SK-N-SH (cell line): ENCODE measurements around the gene TTC38. TPM values are rescaled to one million over a fixed set of nuclear protein-coding genes. Genes with fewer than 3 reads are reported as not detected.

Experiments
- CTCF ChIA-PET: fragments of 300-600, 350-600 bp; formaldehyde crosslinking; extraction: SDS; loops from one replicate; lab custom pipeline; 2021; lab: Yijun Ruan, JAX
- POLR2A ChIA-PET: fragments of 350-600 bp; sonication (Branson Sonifier 250); formaldehyde crosslinking; extraction: SDS; loops from one replicate; lab custom pipeline; 2020; ENCODE audit warnings: antibody characterized with exemption, inconsistent platforms; lab: Yijun Ruan, JAX
- DNase-seq: peaks from one replicate; pipeline ENCODE4 v3.0.0; 2012
- H2AFZ ChIP-seq: fragments of 200-600 bp; sonication (generic); 2 replicates; pipeline ENCODE4 v1.8.1; 2016; ENCODE audit warnings: antibody characterized with exemption, mild to moderate bottlenecking, low read depth
- H3F3A ChIP-seq: fragments of 200-600 bp; sonication (generic); replicated peaks from 2 replicates; pipeline ENCODE3; 2016; ENCODE audit warnings: antibody characterized with exemption, mild to moderate bottlenecking; ENCODE audit not compliant: insufficient read depth
- H3K27ac ChIP-seq, 2 experiments: fragments of 200-500 bp in 1 of 2; fragments of 200-600 bp in 1 of 2; sonication (Bioruptor generic) in 1 of 2; sonication (generic), shearing (Covaris generic) in 1 of 2; 2 replicates each; pipeline versions ENCODE4 v1.5.1 to v1.6.1; 2014 to 2016; ENCODE audit warnings: low read depth in 2 of 2, inconsistent platforms in 1 of 2, low read length in 1 of 2, mild to moderate bottlenecking in 1 of 2, mixed read lengths in 1 of 2
- H3K27me3 ChIP-seq: fragments of 200-600 bp; sonication (generic), shearing (Covaris generic); 2 replicates; pipeline ENCODE4 v1.6.1; 2016; ENCODE audit warnings: mixed run types; ENCODE audit not compliant: insufficient read depth
- H3K36me3 ChIP-seq, 2 experiments: fragments of 200-500 bp in 1 of 2; fragments of 200-600 bp in 1 of 2; sonication (Bioruptor generic) in 1 of 2; sonication (generic) in 1 of 2; replicated peaks in 1 of 2; 2 replicates each; pipeline versions ENCODE3 to v1.5.1; 2014 to 2016; ENCODE audit warnings: low read length in 1 of 2, mild to moderate bottlenecking in 1 of 2; ENCODE audit not compliant: insufficient read depth in 2 of 2, control insufficient read depth in 1 of 2
- H3K4me1 ChIP-seq, 2 experiments: fragments of 200-500 bp in 1 of 2; fragments of 200-600 bp in 1 of 2; sonication (Bioruptor generic) in 1 of 2; sonication (generic), shearing (Covaris generic) in 1 of 2; 2 replicates each; pipeline versions ENCODE4 v1.5.1 to v1.6.1; 2014 to 2016; ENCODE audit warnings: low read depth in 1 of 2, low read length in 1 of 2, mixed run types in 1 of 2; ENCODE audit not compliant: insufficient read depth in 2 of 2, control insufficient read depth in 1 of 2
- H3K4me2 ChIP-seq: fragments of 200-600 bp; sonication (generic), shearing (Covaris generic); 2 replicates; pipeline ENCODE4 v1.6.1; 2017; ENCODE audit warnings: mixed run types
- H3K4me3 ChIP-seq, 2 experiments: fragments of 200-500 bp in 1 of 2; fragments of 200-600 bp in 1 of 2; sonication (Bioruptor generic) in 1 of 2; sonication (generic), shearing (Covaris generic) in 1 of 2; 2 replicates each; pipeline versions ENCODE4 v1.5.1 to v1.8.1; 2014 to 2016; ENCODE audit warnings: low read depth in 2 of 2, inconsistent platforms in 1 of 2, low read length in 1 of 2, mild to moderate bottlenecking in 1 of 2, mixed read lengths in 1 of 2, moderate library complexity in 1 of 2
- H3K79me2 ChIP-seq: fragments of 200-600 bp; sonication (generic); 2 replicates; pipeline ENCODE4 v1.8.1; 2017; ENCODE audit warnings: mild to moderate bottlenecking; ENCODE audit not compliant: insufficient read depth
- H3K9ac ChIP-seq: fragments of 200-600 bp; sonication (generic); 2 replicates; pipeline ENCODE4 v1.6.1; 2017; ENCODE audit warnings: mixed run types
- H3K9me2 ChIP-seq: fragments of 200-600 bp; sonication (generic); 2 replicates; pipeline ENCODE4 v1.6.1; 2017; ENCODE audit warnings: mixed run types
- H3K9me3 ChIP-seq: fragments of 200-600 bp; sonication (generic); 2 replicates; pipeline ENCODE4 v1.6.1; 2017; ENCODE audit warnings: mixed run types, mild to moderate bottlenecking, moderate library complexity
- H4K20me1 ChIP-seq: fragments of 200-600 bp; sonication (generic); 2 replicates; pipeline ENCODE4 v1.6.1; 2017; ENCODE audit warnings: mild to moderate bottlenecking, mixed run types; ENCODE audit not compliant: insufficient read depth
- ELF1 ChIP-seq: IDR thresholded peaks from 2 replicates; pipeline ENCODE4 v1.4.0; 2012
- FOXJ3 ChIP-seq: sonication (generic); formaldehyde crosslinking; IDR thresholded peaks from 2 replicates; pipeline ENCODE4 v1.5.1; 2020; ENCODE audit warnings: mild to moderate bottlenecking, missing genetic modification reagents
- FOXM1 ChIP-seq: IDR thresholded peaks from 2 replicates; pipeline ENCODE4 v1.4.0; 2012; ENCODE audit warnings: low read depth, mild to moderate bottlenecking
- POLR2AphosphoS5 ChIP-seq: IDR thresholded peaks from 2 replicates; pipeline ENCODE4 v1.6.1; 2012; ENCODE audit warnings: low read depth, low read length
- RAD21 ChIP-seq: IDR thresholded peaks from 2 replicates; pipeline ENCODE4 v1.6.1; 2012; ENCODE audit warnings: mild to moderate bottlenecking, low read length
- RCOR1 ChIP-seq: fragments of 150-350 bp; IDR thresholded peaks from 2 replicates; pipeline ENCODE4 v1.6.1; 2017; ENCODE audit warnings: antibody characterized with exemption, low read length
- RXRA ChIP-seq: IDR thresholded peaks from 2 replicates; pipeline ENCODE4 v1.4.0; 2012; ENCODE audit warnings: low read depth, mild to moderate bottlenecking, borderline replicate concordance
- SIN3A ChIP-seq: IDR thresholded peaks from 2 replicates; pipeline ENCODE4 v1.6.1; 2012; ENCODE audit warnings: low read depth, mild to moderate bottlenecking, low read length, moderate library complexity, borderline replicate concordance
- TCF12 ChIP-seq: IDR thresholded peaks from 2 replicates; pipeline ENCODE4 v1.4.0; 2012
- TEAD4 ChIP-seq: IDR thresholded peaks from 2 replicates; pipeline ENCODE4 v1.4.0; 2012; ENCODE audit warnings: mild to moderate bottlenecking, borderline replicate concordance; ENCODE audit not compliant: insufficient read depth
- YY1 ChIP-seq: IDR thresholded peaks from 2 replicates; pipeline ENCODE4 v1.4.0; 2012; ENCODE audit warnings: low read depth, mild to moderate bottlenecking
- WGBS: methylation state at CpG from one replicate; pipeline ENCODE4 v1.1.6; 2017; ENCODE audit warnings: low lambda C conversion rate; 5-methylcytosine and 5-hydroxymethylcytosine counted together
- polyA plus RNA-seq, 3 experiments: library from polyadenylated mRNA; depleted of rRNA; stranded (reverse); fragments of >200 nt; gene quantifications; 2 replicates each; pipeline ENCODE4 v1.2.3, GENCODE V29; 2012
- TF ChIP-seq, protein P1 (sequence below): IDR thresholded peaks from 2 replicates; pipeline ENCODE4 v1.4.0; 2012; ENCODE audit warnings: low read depth, borderline replicate concordance
- TF ChIP-seq, protein P2 (sequence below): fragments of 150-350 bp; IDR thresholded peaks from 2 replicates; pipeline ENCODE4 v1.6.1; 2016; ENCODE audit warnings: mild to moderate bottlenecking, low read depth, low read length
- TF ChIP-seq, protein P3 (sequence below): fragments of 200-600 bp; sonication (generic); IDR thresholded peaks from 2 replicates; pipeline ENCODE4 v1.6.1; 2017; ENCODE audit warnings: antibody characterized with exemption, mild to moderate bottlenecking, moderate library complexity
- TF ChIP-seq, protein P4 (sequence below): IDR thresholded peaks from 2 replicates; pipeline ENCODE4 v1.4.0; 2012; ENCODE audit warnings: low read depth, borderline replicate concordance

The TTC38 gene
- polyA plus RNA-seq, 1 of the 3 experiments (the other 2 are of a cell fraction) = 24.0 TPM

DNA sequence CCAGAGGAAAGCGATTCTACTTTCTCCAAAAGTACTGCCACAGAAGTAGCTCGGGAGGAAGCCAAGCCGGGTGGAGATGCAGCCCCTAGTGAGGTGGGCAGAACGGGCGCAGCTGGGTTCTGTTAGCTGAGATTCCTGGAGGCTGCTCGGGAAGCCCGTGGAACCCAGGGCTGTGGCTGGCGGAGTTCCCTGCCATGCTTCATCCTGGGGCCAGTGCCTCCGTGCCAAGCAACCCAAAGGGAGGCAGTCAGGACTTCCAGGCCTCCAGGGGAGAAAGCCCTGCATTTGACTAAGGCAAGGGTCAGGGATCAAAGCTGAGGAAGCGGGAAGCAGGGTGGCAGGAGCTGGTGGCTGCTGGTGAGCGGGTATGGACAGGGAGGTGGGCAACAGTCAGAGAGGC lies 61.0 kb downstream of the TTC38 start:
- TF ChIP-seq POLR2AphosphoS5 (no peak), FOXJ3 (CRISPR knock-in tag) (no peak), TEAD4 (no peak), ELF1 (no peak), SIN3A (no peak), YY1 (no peak), RAD21 (no peak), TCF12 (no peak), RCOR1 (no peak), FOXM1 (no peak), RXRA (no peak)
- TF ChIP-seq, protein P1, sequence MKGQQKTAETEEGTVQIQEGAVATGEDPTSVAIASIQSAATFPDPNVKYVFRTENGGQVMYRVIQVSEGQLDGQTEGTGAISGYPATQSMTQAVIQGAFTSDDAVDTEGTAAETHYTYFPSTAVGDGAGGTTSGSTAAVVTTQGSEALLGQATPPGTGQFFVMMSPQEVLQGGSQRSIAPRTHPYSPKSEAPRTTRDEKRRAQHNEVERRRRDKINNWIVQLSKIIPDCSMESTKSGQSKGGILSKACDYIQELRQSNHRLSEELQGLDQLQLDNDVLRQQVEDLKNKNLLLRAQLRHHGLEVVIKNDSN = no peak
- TF ChIP-seq, protein P2, sequence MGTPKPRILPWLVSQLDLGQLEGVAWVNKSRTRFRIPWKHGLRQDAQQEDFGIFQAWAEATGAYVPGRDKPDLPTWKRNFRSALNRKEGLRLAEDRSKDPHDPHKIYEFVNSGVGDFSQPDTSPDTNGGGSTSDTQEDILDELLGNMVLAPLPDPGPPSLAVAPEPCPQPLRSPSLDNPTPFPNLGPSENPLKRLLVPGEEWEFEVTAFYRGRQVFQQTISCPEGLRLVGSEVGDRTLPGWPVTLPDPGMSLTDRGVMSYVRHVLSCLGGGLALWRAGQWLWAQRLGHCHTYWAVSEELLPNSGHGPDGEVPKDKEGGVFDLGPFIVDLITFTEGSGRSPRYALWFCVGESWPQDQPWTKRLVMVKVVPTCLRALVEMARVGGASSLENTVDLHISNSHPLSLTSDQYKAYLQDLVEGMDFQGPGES = no peak
- TF ChIP-seq, protein P3, sequence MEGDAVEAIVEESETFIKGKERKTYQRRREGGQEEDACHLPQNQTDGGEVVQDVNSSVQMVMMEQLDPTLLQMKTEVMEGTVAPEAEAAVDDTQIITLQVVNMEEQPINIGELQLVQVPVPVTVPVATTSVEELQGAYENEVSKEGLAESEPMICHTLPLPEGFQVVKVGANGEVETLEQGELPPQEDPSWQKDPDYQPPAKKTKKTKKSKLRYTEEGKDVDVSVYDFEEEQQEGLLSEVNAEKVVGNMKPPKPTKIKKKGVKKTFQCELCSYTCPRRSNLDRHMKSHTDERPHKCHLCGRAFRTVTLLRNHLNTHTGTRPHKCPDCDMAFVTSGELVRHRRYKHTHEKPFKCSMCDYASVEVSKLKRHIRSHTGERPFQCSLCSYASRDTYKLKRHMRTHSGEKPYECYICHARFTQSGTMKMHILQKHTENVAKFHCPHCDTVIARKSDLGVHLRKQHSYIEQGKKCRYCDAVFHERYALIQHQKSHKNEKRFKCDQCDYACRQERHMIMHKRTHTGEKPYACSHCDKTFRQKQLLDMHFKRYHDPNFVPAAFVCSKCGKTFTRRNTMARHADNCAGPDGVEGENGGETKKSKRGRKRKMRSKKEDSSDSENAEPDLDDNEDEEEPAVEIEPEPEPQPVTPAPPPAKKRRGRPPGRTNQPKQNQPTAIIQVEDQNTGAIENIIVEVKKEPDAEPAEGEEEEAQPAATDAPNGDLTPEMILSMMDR = no peak
- TF ChIP-seq, protein P4, sequence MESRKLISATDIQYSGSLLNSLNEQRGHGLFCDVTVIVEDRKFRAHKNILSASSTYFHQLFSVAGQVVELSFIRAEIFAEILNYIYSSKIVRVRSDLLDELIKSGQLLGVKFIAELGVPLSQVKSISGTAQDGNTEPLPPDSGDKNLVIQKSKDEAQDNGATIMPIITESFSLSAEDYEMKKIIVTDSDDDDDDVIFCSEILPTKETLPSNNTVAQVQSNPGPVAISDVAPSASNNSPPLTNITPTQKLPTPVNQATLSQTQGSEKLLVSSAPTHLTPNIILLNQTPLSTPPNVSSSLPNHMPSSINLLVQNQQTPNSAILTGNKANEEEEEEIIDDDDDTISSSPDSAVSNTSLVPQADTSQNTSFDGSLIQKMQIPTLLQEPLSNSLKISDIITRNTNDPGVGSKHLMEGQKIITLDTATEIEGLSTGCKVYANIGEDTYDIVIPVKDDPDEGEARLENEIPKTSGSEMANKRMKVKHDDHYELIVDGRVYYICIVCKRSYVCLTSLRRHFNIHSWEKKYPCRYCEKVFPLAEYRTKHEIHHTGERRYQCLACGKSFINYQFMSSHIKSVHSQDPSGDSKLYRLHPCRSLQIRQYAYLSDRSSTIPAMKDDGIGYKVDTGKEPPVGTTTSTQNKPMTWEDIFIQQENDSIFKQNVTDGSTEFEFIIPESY = no peak
- H3K36me3 ChIP-seq = peaks cover 5 to 42% of the 10 kb centered on the region in 2 experiments
- H3K79me2 ChIP-seq = no peaks in the 10 kb centered on the region
- 98% methylated on average over 11 of the region's 11 CpGs for WGBS
- H3K4me3 ChIP-seq = no peak overlapping the region
- H4K20me1 ChIP-seq = no peaks in the 10 kb centered on the region
- no peaks in the 10 kb centered on the region for H3K9me2 ChIP-seq
- H3K27ac ChIP-seq = no peak overlapping the region
- H3F3A ChIP-seq = peaks cover 6% of the 10 kb centered on the region
- CTCF ChIA-PET = interaction anchor here (1.1 to 2.4 kb wide), 3 partner anchors 11 to 208 kb away, joined by 3 to 11 read pairs (median 3); no protein-coding TSS in a partner anchor
- POLR2A ChIA-PET = no interaction called here
- no peaks in the 10 kb centered on the region for H3K9me3 ChIP-seq
- H3K27me3 ChIP-seq = no peaks in the 10 kb centered on the region
- H3K4me1 ChIP-seq = no peaks in the 10 kb centered on the region
- H3K9ac ChIP-seq = no peak overlapping the region
- H3K4me2 ChIP-seq = no peak overlapping the region
- DNase-seq = no peak
- no peak overlapping the region for H2AFZ ChIP-seq
